ENCODE results near the gene ATP9B. TPM values are rescaled to one million over a fixed set of nuclear protein-coding genes. Genes with fewer than 3 reads are reported as not detected.

ATP9B gene
- total and polyA plus RNA-seq, 10 of the 15 experiments (the other 5 are each of a cell fraction or from before 2014, with no cell fraction given) = 0.74 to 20.7 (median 12.9) TPM

GRCh38 chr18:79405781-79406575 lies 336.8 kb downstream of the ATP9B start (continued):
- TF ChIP-seq CUX1 (IDR thresholded peaks at IDR 0.05; ENCODE audit: insufficient replicate concordance, low read depth, low read length) (no peak), GABPA (IDR thresholded peaks at IDR 0.05; ENCODE audit: low read depth) (peak; percentile 74), IRF5 (IDR thresholded peaks at IDR 0.05; ENCODE audit: borderline replicate concordance) (no peak)
